Kidney epithelial cell (primary cell): ENCODE measurements around the gene CMTM4. TPM values are rescaled to one million over a fixed set of nuclear protein-coding genes. Genes with fewer than 3 reads are reported as not detected.
A peak's percentile ranks its signal among the peaks of the same experiment; 100 is the strongest.
"Not testable (repeated sequence)": the region's sequence is repeated elsewhere in the genome, so short reads cannot be mapped to it uniquely, and the experiment has no call there.

ENCODE experiments used
- DNase-seq: peaks from one replicate; pipeline ENCODE4 v3.0.0-alpha.2; 2010; ENCODE audit warnings: low read depth
- H3K27me3 ChIP-seq: 2 replicates; pipeline ENCODE4 v1.6.0; 2011; ENCODE audit warnings: low read length; ENCODE audit not compliant: control insufficient read depth, insufficient read depth
- H3K36me3 ChIP-seq: 2 replicates; pipeline ENCODE4 v1.5.1; 2011; ENCODE audit warnings: low read length; ENCODE audit not compliant: control insufficient read depth, insufficient read depth
- H3K4me3 ChIP-seq: 2 replicates; pipeline ENCODE4 v1.5.1; 2011; ENCODE audit warnings: low read depth, mild to moderate bottlenecking, control low read depth, low read length
- CTCF ChIP-seq: IDR thresholded peaks from 2 replicates; pipeline ENCODE4 v1.5.1; 2011; ENCODE audit warnings: mild to moderate bottlenecking, moderate library complexity, low read length, control low read depth, inconsistent platforms; ENCODE audit not compliant: insufficient read depth, poor library complexity, severe bottlenecking
- total RNA-seq: library from RNA; depleted of rRNA; stranded (reverse); fragments of >200 nt; gene quantifications from 2 replicates; pipeline ENCODE4 v1.2.3, GENCODE V29; 2015

The CMTM4 gene
- total RNA-seq, 1 donor from 2014 or later, result 75.2 TPM

GRCh38 chr16:66687906-66688625, 8.5 kb downstream of the CMTM4 start:
- no peak for DNase-seq
- Histone ChIP-seq H3K36me3 (no peaks in the 10 kb centered on the region), H3K4me3 (no peak overlapping the region), H3K27me3 (no peaks in the 10 kb centered on the region)
- no peak for TF ChIP-seq CTCF

GRCh38 chr16:66685501-66686115, 10.9 kb downstream of the CMTM4 start:
- H3K4me3 ChIP-seq, DNase-seq, H3K27me3 ChIP-seq, H3K36me3 ChIP-seq: not testable (repeated sequence)

GRCh38 chr16:66682271-66682670, 14.3 kb downstream of the CMTM4 start:
- no peaks in the 10 kb centered on the region for H3K27me3 ChIP-seq
- DNase-seq, result peak; percentile 29
- TF ChIP-seq CTCF, result no peak
- no peak overlapping the region for H3K4me3 ChIP-seq
- H3K36me3 ChIP-seq, result no peaks in the 10 kb centered on the region

GRCh38 chr16:66681676-66682075, 14.9 kb downstream of the CMTM4 start:
- H3K36me3 ChIP-seq, result no peaks in the 10 kb centered on the region
- no peak for TF ChIP-seq CTCF
- no peak overlapping the region for H3K4me3 ChIP-seq
- no peaks in the 10 kb centered on the region for H3K27me3 ChIP-seq
- no peak for DNase-seq

GRCh38 chr16:66678337-66678736, 18.2 kb downstream of the CMTM4 start:
- Histone ChIP-seq H3K4me3 (no peak overlapping the region), H3K27me3 (no peaks in the 10 kb centered on the region), H3K36me3 (no peaks in the 10 kb centered on the region)
- no peak for DNase-seq
- TF ChIP-seq CTCF, result no peak

GRCh38 chr16:66677836-66678235, 18.7 kb downstream of the CMTM4 start:
- Histone ChIP-seq H3K36me3 (no peaks in the 10 kb centered on the region), H3K27me3 (no peaks in the 10 kb centered on the region), H3K4me3 (no peak overlapping the region)
- DNase-seq, result no peak
- TF ChIP-seq CTCF, result no peak
